ENCODE measurements around the gene PDE8A. TPM values are rescaled to one million over a fixed set of nuclear protein-coding genes. Genes with fewer than 3 reads are reported as not detected.

PDE8A gene
- total and polyA plus RNA-seq, 10 of the 15 experiments (the other 5 are each of a cell fraction or from before 2014, with no cell fraction given), result 6.7 to 69.2 (median 27.2) TPM

DNA sequence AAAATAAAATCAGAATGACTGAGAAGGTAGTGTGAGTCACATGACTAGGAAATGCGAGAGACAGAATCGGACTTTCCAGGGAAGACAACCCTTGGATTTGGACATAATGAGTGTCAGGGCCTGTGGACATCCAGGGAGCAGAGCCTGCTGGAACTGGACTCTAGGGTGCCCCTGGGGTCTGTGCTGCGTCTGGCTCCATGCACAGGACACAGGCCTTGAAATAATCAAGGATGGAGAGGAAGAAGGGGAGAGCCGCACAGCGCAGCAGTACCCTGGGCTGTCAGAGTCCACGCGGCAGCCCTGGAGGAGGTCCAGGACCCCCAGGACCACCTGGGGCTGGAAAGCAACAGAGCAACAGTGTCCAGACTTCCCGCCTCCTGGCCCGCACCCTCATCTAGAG is 173.7 kb downstream of the PDE8A start:
- FAIRE-seq (no peak), ATAC-seq (no peak), DNase-seq (ENCODE audit: low read depth, low spot score) (no peak)
- no TSS peak for BruUV-seq (replicated peaks)
- Histone ChIP-seq H3K79me2 (ENCODE audit: control insufficient read depth, insufficient read depth, low read length) (no peaks in the 10 kb centered on the region), H3K9ac (ENCODE audit: control insufficient read depth, insufficient read depth, low read length) (no peak overlapping the region), H3K4me2 (ENCODE audit: control insufficient read depth, insufficient read depth) (no peak overlapping the region), H3K27ac (ENCODE audit: control insufficient read depth, insufficient read depth) (no peak overlapping the region), H3K9me3 (replicated peaks; ENCODE audit: control insufficient read depth, insufficient read depth, low read length) (no peaks in the 10 kb centered on the region), H3K36me3 (ENCODE audit: control insufficient read depth in 2 of 2, insufficient read depth in 2 of 2, low read length in 1 of 2) (no peaks in the 10 kb centered on the region), H4K20me1 (ENCODE audit: control insufficient read depth, insufficient read depth) (no peaks in the 10 kb centered on the region), H3K4me1 (ENCODE audit: control insufficient read depth, insufficient read depth, low read length) (no peaks in the 10 kb centered on the region), H2AFZ (ENCODE audit: control insufficient read depth, low read depth, low read length) (no peak overlapping the region), H3K4me3 (no peak overlapping the region), H3K27me3 (replicated peaks in 1 of 2; ENCODE audit: control insufficient read depth in 2 of 2, insufficient read depth in 2 of 2, low read length in 1 of 2) (no peaks in the 10 kb centered on the region)
- WGBS (ENCODE audit: insufficient coverage, insufficient replicate concordance, low lambda C conversion rate, missing lambda C conversion rate), result 75% methylated on average over 9 of the region's 9 CpGs
- in situ Hi-C loops (cut with MboI), result no loop called here
- ChIA-PET POLR2A (no interaction called here), RAD21 (ENCODE audit: unreplicated experiment) (no interaction called here), CTCF (no interaction called here), SMC1A (ENCODE audit: uncharacterized antibody, unreplicated experiment) (no interaction called here)
- intact Hi-C loops (cut with micrococcal nuclease; ENCODE audit: unreplicated experiment), result no loop called here
- TF ChIP-seq, protein P1, sequence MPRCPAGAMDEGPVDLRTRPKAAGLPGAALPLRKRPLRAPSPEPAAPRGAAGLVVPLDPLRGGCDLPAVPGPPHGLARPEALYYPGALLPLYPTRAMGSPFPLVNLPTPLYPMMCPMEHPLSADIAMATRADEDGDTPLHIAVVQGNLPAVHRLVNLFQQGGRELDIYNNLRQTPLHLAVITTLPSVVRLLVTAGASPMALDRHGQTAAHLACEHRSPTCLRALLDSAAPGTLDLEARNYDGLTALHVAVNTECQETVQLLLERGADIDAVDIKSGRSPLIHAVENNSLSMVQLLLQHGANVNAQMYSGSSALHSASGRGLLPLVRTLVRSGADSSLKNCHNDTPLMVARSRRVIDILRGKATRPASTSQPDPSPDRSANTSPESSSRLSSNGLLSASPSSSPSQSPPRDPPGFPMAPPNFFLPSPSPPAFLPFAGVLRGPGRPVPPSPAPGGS (IDR thresholded peaks at IDR 0.05; ENCODE audit: borderline replicate concordance, insufficient read depth, low read depth, low read length, poor library complexity, severe bottlenecking), result no peak
- TF ChIP-seq REST (IDR thresholded peaks at IDR 0.05; ENCODE audit: low read depth, low read length), result no peak
- no peak for TF ChIP-seq TCF12 (IDR thresholded peaks at IDR 0.05; ENCODE audit: low read depth, low read length)
- TF ChIP-seq SPI1 (IDR thresholded peaks at IDR 0.05; ENCODE audit: borderline replicate concordance, insufficient read depth, low read depth, low read length), result no peak
- TF ChIP-seq IKZF2 (IDR thresholded peaks at IDR 0.05), result no peak
- TF ChIP-seq ZNF274 (IDR thresholded peaks at IDR 0.05; ENCODE audit: insufficient read depth, insufficient read length), result no peak
- no peak for TF ChIP-seq RCOR1 (conservative IDR thresholded peaks at IDR 0.05; ENCODE audit: low read depth, low read length)
- TF ChIP-seq SMC3 (IDR thresholded peaks at IDR 0.05; ENCODE audit: borderline replicate concordance, low read length), result no peak
- no peak for TF ChIP-seq POLR2AphosphoS2 (IDR thresholded peaks at IDR 0.05; ENCODE audit: low read depth, low read length)
